NCI-H1092 (cell line): ENCODE measurements around the gene PLA2R1.
"Not testable (repeated sequence)": the region's sequence is repeated elsewhere in the genome, so short reads cannot be mapped to it uniquely, and the experiment has no call there.

Experiments
- DNase-seq: peaks from one replicate; lab custom pipeline; 2025; lab: John Stamatoyannopoulos, UW

Gene PLA2R1

DNA sequence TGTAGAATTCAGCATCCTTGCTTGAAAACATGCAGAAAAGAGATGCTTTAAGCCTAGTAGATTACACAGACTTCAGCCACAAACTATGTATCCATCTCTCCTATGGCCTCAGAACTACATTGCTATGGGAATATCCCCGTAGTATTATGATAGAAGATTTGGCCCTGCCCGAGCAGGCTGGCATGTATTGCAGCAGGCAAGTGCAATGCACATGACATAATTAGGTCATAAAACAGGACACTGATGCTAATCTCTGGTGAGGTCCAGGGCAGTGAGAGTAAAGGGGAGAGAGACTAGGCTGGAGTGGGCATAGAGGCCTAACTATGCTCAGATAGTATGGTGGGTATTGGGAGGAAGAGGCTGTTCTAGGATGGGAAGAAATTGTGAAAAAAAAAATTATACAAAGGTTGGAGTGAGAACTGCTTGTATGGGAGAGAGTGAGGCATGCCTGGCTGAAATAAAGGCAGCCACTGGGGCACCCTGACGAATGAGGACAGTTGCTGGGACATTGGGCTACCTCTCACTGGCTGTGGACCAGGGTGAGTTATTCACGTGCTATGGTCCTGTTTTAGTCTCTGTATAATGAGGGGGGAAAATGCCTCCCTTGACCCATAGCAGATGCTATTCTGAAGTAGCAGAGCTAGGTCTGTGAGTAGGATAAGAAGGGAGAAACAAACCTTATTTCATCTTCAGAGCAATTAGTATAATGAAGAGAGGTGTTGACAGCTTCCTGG is 1.6 kb upstream of the PLA2R1 start:
- DNase-seq = no peak

DNA sequence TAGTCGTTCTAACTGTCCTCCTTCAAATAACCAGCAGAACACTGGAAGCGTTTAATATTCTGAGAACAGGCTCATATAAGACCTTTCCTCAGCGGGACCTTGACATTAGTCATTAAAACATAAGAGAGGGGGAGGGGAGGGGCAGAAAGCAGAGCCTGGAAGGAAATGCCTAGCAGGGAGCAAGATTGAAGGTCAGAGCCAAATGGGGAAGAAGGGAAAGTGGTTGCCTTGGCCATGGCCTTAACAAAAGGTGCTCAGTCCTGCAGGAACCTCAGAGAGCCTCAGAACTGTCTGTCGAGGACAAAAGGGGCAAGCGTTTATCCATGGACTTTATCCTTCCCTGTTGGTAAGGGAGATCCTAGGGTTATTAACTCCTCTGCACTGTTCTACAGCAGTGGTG is 856 bp upstream of the PLA2R1 start:
- no peak for DNase-seq

- DNase-seq = no peak
Measured at GRCh38 chr2:160061944-160062291, 497 bp downstream of the PLA2R1 start.

GRCh38 chr2:160061533-160061932 is 882 bp downstream of the PLA2R1 start:
- no peak for DNase-seq

DNA sequence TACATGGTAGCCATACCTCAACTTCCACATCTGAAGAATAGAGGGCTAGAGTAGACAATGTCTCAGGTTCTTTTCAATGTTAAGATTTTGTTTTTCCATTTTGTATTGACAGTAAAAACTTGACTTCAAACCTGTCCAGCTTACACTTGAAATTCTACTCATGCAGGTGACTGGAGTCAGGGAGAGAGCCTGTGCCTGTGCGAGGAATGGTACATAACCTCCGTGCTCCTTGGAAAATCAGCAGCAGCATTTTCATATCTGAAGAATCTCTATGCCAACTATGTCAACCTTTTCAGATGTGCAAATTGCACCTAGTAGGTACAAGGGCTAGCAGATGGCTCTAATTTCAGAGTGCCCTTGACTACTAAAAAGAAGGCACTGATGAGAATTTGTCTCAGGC is 2.1 kb downstream of the PLA2R1 start:
- DNase-seq = no peak

- DNase-seq = no peak
Measured at GRCh38 chr2:160057356-160057755, 5.1 kb downstream of the PLA2R1 start.

DNA sequence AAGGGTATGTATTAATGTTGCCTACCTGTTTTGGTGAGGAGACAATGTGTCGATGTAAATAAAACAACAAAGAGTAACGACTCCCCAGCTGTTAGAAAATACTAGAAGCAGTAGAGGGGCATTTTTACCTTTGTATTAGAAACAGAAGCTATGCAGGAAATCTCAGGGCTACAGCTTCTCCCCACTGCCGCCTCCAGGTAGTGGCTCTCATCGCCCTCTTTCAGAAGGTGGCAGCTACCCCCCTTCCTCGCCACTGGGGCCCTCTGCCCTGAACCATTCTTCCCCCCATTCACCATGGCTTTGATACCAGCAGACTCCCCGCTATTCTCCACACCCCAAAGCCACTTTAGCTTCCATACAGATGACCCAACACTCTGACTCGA is 6.7 kb downstream of the PLA2R1 start:
- no peak for DNase-seq

- no peak for DNase-seq
Measured at GRCh38 chr2:160054984-160055725, 7.3 kb downstream of the PLA2R1 start.

DNA sequence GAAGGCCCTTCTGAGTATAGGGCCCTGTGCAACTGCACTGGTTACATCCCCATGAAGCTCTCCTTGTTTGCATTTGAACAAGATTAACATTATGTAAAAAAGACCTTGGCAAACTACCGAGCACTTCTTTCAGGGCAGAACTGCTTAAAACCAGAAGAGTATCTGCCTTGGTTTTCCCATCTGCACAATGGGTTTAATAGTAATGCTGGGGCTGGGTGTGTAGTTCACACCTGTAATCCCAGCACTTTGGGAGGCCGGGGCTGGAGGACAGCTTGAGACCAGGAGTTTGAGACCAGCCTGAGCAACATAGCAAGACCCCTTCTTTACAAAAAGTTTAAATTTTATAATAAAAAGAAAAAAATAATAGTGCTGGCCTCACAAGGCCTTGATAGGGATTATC is 8.5 kb downstream of the PLA2R1 start:
- DNase-seq = no peak

DNA sequence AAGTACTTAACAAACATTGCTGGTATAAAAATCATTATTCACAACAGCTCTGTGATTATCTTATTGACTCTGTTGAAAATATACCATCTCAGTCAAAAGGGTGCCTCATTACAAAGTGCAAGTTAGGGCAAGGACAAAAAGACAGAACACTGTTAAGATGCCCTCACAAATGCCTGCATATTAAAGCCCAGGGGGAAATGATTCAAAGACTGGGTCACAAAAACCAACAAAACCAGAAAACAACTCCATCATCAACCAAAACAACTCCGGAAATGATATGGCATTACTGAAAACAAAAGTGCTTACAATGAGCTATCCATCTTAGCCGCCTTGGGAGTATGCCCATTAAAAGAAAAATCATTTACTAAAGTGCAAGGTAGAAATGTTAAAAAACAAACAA is 9.9 kb downstream of the PLA2R1 start:
- DNase-seq = no peak

DNA sequence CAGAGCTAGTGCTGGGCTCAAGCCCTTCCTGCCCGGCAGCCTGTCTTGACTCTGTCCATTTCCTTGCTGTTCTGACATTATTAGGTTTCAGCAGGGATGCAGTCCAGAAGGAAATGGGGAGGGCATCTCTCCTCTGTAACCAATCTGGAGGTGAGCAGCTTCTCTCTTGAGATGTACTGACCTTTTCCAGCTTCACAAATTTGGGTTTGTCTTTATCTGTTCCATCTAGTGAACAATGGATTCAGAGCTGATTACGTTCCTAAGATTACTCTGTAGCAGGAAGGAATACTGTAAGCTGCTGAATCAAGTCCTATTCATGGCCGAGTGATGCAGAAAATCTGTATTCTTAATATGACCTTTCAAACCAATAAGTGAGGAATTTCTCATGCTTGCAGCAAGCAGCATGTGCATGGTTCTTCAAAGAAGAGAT is 11.0 kb downstream of the PLA2R1 start:
- DNase-seq = no peak

GRCh38 chr2:160050147-160050546 is 12.3 kb downstream of the PLA2R1 start:
- DNase-seq = no peak

DNA sequence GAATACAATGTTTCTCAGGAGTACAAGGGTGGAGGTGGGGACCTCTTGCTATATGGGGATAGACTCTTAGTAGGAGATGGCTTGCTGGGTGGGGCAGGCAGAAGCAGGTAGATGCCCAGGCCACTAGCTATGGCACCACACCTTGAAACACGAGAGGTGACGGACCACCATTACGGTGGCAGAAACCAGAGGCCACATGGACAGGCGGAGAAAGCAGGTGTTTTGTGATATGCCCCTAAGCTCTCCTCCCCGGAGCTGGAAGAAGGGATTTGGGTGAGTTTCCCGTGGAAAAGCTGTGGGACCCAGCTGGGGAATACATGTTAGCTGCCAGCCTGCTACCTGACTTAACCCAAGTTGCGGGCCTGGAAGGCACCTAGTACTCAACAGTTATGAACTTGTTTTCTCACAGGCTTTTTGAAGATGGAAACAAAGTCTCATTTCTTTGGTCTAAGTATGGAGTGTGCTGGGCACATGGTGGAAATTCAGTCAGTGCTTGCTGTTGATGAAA is 16.7 kb downstream of the PLA2R1 start:
- DNase-seq = no peak

- DNase-seq = no peak
Measured at GRCh38 chr2:160044728-160045127, 17.7 kb downstream of the PLA2R1 start.

DNA sequence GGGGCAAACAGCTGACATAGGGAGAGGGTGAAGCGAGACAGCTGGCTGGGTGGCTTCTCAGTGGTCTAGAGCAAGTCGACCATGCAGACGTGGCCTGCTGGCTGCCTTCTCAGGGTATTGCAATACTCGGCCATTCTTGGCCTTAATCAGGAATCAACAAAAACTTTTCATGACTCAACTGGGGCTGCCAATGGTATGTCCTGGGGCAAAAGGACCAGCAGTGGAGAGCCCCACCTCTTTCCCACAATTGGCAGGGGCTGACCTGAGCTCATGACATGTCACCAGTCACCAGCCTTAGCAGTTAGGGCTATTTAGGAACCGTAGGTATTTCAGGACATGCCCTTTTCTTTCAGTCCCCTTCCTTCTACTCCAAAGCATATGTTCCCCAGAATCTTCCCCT is 19.1 kb downstream of the PLA2R1 start:
- DNase-seq = no peak

DNA sequence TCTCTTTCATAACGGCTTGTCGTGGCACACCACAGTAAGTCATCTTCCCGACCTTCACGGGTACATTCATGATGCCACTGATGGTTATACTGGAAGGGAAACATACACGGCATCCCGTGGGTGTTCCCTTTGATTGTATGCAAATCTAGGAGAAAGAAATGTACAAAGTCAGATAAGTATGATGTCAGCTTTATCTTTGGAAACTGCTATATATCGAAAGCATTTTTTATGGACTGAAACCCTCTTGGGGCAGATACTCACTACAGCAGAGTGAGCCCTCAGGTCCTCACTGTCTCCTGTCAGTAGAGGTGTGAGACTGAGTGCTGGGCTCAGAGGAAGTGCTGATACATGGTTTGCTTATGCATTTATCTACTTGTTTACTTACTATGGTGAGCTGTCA is 20.4 kb downstream of the PLA2R1 start:
- DNase-seq = no peak

GRCh38 chr2:160041091-160041490 is 21.3 kb downstream of the PLA2R1 start:
- DNase-seq = no peak

DNA sequence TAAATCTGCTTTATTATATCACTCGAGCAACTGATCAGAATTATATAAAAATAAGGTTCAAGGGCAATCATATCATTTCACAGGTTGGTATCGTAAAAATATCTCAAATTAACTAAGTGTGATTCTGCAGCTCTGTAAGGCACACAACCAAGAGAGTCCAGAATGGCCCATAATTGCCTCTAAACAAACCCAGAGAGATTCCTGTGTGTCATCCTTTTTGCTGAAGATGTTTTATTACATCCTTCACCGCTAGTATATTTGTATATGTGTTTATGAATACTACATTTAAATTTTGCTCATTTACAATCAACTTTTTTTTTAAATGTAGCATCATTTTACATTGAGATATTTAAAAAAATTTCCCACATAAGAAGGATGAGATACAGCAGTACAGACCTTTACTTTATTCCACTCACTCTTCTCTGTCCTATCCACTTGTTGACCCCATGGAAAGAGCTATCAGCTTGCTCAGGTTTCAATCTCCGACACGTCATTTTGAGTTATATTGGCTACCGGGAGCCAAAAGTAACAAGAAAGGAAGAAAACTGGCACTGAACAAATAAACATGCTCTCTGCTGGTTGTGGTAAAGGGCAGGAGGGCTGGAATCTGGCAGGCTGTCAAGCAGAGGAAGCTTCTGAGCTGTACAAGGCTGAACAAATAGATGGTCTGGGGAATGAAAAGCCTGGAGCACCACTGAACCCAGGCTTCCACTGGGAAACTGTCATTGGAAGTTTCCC is 23.1 kb downstream of the PLA2R1 start:
- DNase-seq = peak; percentile 79

- DNase-seq = not testable (repeated sequence)
Measured at GRCh38 chr2:160038662-160039061, 23.8 kb downstream of the PLA2R1 start.

GRCh38 chr2:160036736-160037135 is 25.7 kb downstream of the PLA2R1 start:
- DNase-seq = no peak

GRCh38 chr2:160035125-160035524 is 27.3 kb downstream of the PLA2R1 start:
- no peak for DNase-seq

GRCh38 chr2:160034396-160034795 is 28.0 kb downstream of the PLA2R1 start:
- DNase-seq = no peak
